HG02973 (cell line): Measurements from ENCODE around the gene MCF2L2.

Source experiments
- ATAC-seq: cut with Tn5 transposase; IDR thresholded peaks from one replicate; pipeline ENCODE4 v1.9.1; 2021; ENCODE audit warnings: moderate library complexity; ENCODE audit not compliant: unreplicated experiment

Gene MCF2L2

DNA sequence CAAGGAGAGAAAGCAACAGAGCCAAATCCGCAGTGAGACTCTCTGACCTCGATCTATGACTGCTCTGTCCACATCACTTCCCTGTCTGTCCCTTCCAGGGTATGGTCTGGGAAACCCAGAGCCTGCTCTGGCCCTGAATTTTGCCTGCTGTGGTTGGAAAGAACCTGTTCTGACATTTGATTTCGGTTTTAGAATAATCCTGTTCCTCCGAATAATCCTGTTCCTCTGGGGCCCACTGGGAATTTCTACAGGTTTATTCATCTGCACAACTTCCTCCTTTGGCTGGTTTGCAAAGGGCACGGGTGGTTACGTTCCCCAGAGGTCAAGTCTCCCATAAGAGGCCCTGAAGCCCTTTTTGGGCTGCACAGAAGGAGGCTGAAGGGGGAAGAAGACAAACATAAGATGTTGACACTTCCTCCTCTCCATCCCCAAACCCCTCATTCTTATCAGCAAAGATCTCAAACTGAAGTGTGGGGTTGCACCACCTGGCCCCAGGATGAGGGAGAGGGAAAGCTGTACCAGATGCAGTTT lies 276.5 kb downstream of the MCF2L2 start:
- ATAC-seq, result no peak

- no peak for ATAC-seq
These were observed 277.3 kb downstream of the MCF2L2 start for GRCh38 chr3:183151086-183151485.

- ATAC-seq, result no peak
These were observed 278.3 kb downstream of the MCF2L2 start for GRCh38 chr3:183149915-183150750.

DNA sequence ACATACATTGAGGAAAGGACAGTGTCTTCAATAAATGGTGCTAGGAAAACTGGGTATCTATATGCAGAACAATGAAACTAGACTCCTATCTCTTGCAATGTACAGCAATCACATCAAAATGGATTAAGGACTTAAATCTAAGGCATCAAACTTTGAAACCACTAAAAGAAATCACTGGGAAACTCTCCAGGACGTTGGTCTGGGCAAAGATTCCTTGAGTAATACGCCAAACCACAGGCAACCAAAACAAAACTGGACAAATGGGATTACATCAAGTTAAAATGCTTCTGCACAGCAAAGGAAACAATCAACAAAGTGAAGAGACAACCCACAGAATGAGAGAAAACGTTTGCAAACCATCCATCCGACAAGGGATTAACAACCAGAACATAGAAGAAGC lies 280.4 kb downstream of the MCF2L2 start:
- no peak for ATAC-seq

DNA sequence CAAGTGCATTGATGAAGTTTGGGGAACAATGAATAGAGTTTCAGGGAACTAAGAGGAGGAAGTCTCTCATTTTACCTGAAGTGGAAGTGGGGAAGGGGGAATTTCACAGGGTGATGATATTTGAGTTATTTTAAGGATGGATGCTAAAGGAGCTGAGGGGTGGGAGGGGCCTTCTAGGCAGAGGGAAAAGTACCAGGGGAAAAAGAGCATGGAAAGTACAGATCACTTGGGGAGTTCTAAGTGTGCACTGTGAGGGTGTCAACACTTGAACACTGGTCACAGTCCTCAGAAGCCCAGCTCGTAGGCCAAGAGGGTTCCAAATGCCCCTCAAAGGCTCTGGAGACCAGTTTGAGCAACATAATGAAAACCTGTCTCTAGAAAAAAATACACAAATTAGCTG lies 284.1 kb downstream of the MCF2L2 start:
- no peak for ATAC-seq

- ATAC-seq, result no peak
These were observed 286.2 kb downstream of the MCF2L2 start for GRCh38 chr3:183142199-183142598.

- no peak for ATAC-seq
These were observed 293.6 kb downstream of the MCF2L2 start for GRCh38 chr3:183134844-183135243.

GRCh38 chr3:183132409-183132808 lies 296.0 kb downstream of the MCF2L2 start:
- no peak for ATAC-seq

DNA sequence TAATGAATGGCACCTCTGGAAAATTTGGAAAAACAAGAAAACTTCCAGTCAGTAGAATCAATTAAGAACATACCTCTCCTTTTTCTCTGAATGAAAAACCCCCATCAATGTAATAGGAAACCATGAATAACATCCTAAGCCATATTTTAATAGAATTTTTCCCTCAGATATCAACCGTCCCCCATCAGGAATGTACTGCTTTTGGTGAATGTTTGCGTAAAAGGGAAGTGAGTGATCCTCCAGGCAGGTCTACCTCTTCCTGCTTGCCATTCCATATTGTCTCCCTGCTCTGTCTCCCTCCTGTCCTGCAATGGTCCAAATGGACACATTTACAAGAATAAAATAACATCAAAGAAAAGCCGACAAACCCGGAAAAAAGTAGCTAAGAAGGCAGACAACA lies 296.7 kb downstream of the MCF2L2 start:
- ATAC-seq, result no peak

- ATAC-seq, result no peak
These were observed 297.2 kb downstream of the MCF2L2 start for GRCh38 chr3:183131186-183131725.

DNA sequence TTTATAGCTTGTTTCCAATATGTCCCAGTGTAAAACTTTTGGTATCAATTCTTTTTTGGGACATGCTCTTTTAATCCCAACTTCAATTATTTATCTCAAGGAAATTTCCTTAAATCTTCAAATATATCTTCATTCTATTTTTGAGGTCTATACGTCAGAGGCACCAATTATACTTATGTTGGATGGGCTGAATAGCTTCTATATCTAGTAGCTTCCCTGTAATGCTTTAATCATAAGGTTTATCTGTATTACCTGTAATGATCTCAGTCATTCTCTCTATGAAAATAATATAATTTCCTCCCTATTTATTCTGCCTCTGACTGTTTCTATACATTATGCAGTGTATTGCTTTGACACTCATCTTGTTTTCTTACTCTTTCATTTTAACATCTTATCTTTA lies 299.2 kb downstream of the MCF2L2 start:
- ATAC-seq, result no peak

- no peak for ATAC-seq
These were observed 299.7 kb downstream of the MCF2L2 start for GRCh38 chr3:183128709-183129108.
